SK-N-SH (cell line): ENCODE measurements around the gene TEX13C. TPM values are rescaled to one million over a fixed set of nuclear protein-coding genes. Genes with fewer than 3 reads are reported as not detected.

ENCODE experiments used
- CTCF ChIA-PET: fragments of 300-600, 350-600 bp; formaldehyde crosslinking; extraction: SDS; loops from one replicate; lab custom pipeline; 2021; lab: Yijun Ruan, JAX
- POLR2A ChIA-PET: fragments of 350-600 bp; sonication (Branson Sonifier 250); formaldehyde crosslinking; extraction: SDS; loops from one replicate; lab custom pipeline; 2020; ENCODE audit warnings: antibody characterized with exemption, inconsistent platforms; lab: Yijun Ruan, JAX
- DNase-seq: peaks from one replicate; pipeline ENCODE4 v3.0.0; 2012
- H2AFZ ChIP-seq: fragments of 200-600 bp; sonication (generic); 2 replicates; pipeline ENCODE4 v1.8.1; 2016; ENCODE audit warnings: antibody characterized with exemption, mild to moderate bottlenecking, low read depth
- H3F3A ChIP-seq: fragments of 200-600 bp; sonication (generic); replicated peaks from 2 replicates; pipeline ENCODE3; 2016; ENCODE audit warnings: antibody characterized with exemption, mild to moderate bottlenecking; ENCODE audit not compliant: insufficient read depth
- H3K27ac ChIP-seq, 2 experiments: fragments of 200-500 bp in 1 of 2; fragments of 200-600 bp in 1 of 2; sonication (Bioruptor generic) in 1 of 2; sonication (generic), shearing (Covaris generic) in 1 of 2; 2 replicates each; pipeline versions ENCODE4 v1.5.1 to v1.6.1; 2014 to 2016; ENCODE audit warnings: low read depth in 2 of 2, inconsistent platforms in 1 of 2, low read length in 1 of 2, mild to moderate bottlenecking in 1 of 2, mixed read lengths in 1 of 2
- H3K27me3 ChIP-seq: fragments of 200-600 bp; sonication (generic), shearing (Covaris generic); 2 replicates; pipeline ENCODE4 v1.6.1; 2016; ENCODE audit warnings: mixed run types; ENCODE audit not compliant: insufficient read depth
- H3K36me3 ChIP-seq, 2 experiments: fragments of 200-500 bp in 1 of 2; fragments of 200-600 bp in 1 of 2; sonication (Bioruptor generic) in 1 of 2; sonication (generic) in 1 of 2; replicated peaks in 1 of 2; 2 replicates each; pipeline versions ENCODE3 to v1.5.1; 2014 to 2016; ENCODE audit warnings: low read length in 1 of 2, mild to moderate bottlenecking in 1 of 2; ENCODE audit not compliant: insufficient read depth in 2 of 2, control insufficient read depth in 1 of 2
- H3K4me1 ChIP-seq, 2 experiments: fragments of 200-500 bp in 1 of 2; fragments of 200-600 bp in 1 of 2; sonication (Bioruptor generic) in 1 of 2; sonication (generic), shearing (Covaris generic) in 1 of 2; 2 replicates each; pipeline versions ENCODE4 v1.5.1 to v1.6.1; 2014 to 2016; ENCODE audit warnings: low read depth in 1 of 2, low read length in 1 of 2, mixed run types in 1 of 2; ENCODE audit not compliant: insufficient read depth in 2 of 2, control insufficient read depth in 1 of 2
- H3K4me2 ChIP-seq: fragments of 200-600 bp; sonication (generic), shearing (Covaris generic); 2 replicates; pipeline ENCODE4 v1.6.1; 2017; ENCODE audit warnings: mixed run types
- H3K4me3 ChIP-seq, 2 experiments: fragments of 200-500 bp in 1 of 2; fragments of 200-600 bp in 1 of 2; sonication (Bioruptor generic) in 1 of 2; sonication (generic), shearing (Covaris generic) in 1 of 2; 2 replicates each; pipeline versions ENCODE4 v1.5.1 to v1.8.1; 2014 to 2016; ENCODE audit warnings: low read depth in 2 of 2, inconsistent platforms in 1 of 2, low read length in 1 of 2, mild to moderate bottlenecking in 1 of 2, mixed read lengths in 1 of 2, moderate library complexity in 1 of 2
- H3K79me2 ChIP-seq: fragments of 200-600 bp; sonication (generic); 2 replicates; pipeline ENCODE4 v1.8.1; 2017; ENCODE audit warnings: mild to moderate bottlenecking; ENCODE audit not compliant: insufficient read depth
- H3K9ac ChIP-seq: fragments of 200-600 bp; sonication (generic); 2 replicates; pipeline ENCODE4 v1.6.1; 2017; ENCODE audit warnings: mixed run types
- H3K9me2 ChIP-seq: fragments of 200-600 bp; sonication (generic); 2 replicates; pipeline ENCODE4 v1.6.1; 2017; ENCODE audit warnings: mixed run types
- H3K9me3 ChIP-seq: fragments of 200-600 bp; sonication (generic); 2 replicates; pipeline ENCODE4 v1.6.1; 2017; ENCODE audit warnings: mixed run types, mild to moderate bottlenecking, moderate library complexity
- H4K20me1 ChIP-seq: fragments of 200-600 bp; sonication (generic); 2 replicates; pipeline ENCODE4 v1.6.1; 2017; ENCODE audit warnings: mild to moderate bottlenecking, mixed run types; ENCODE audit not compliant: insufficient read depth
- ELF1 ChIP-seq: IDR thresholded peaks from 2 replicates; pipeline ENCODE4 v1.4.0; 2012
- EP300 ChIP-seq, 2 experiments: IDR thresholded peaks; 2 replicates each; pipeline versions ENCODE4 v1.4.0 to v1.6.1; 2012; ENCODE audit warnings: borderline replicate concordance in 1 of 2, low read depth in 1 of 2, low read length in 1 of 2
- FOXJ3 ChIP-seq: sonication (generic); formaldehyde crosslinking; IDR thresholded peaks from 2 replicates; pipeline ENCODE4 v1.5.1; 2020; ENCODE audit warnings: mild to moderate bottlenecking, missing genetic modification reagents
- FOXM1 ChIP-seq: IDR thresholded peaks from 2 replicates; pipeline ENCODE4 v1.4.0; 2012; ENCODE audit warnings: low read depth, mild to moderate bottlenecking
- MAX ChIP-seq: IDR thresholded peaks from 2 replicates; pipeline ENCODE4 v1.4.0; 2012; ENCODE audit warnings: low read depth
- MXI1 ChIP-seq: IDR thresholded peaks from 2 replicates; pipeline ENCODE4 v1.6.1; 2012; ENCODE audit warnings: mild to moderate bottlenecking, low read depth, low read length, improper control_type of control experiment
- NFIC ChIP-seq: IDR thresholded peaks from 2 replicates; pipeline ENCODE4 v1.4.0; 2012; ENCODE audit warnings: borderline replicate concordance
- NRF1 ChIP-seq: IDR thresholded peaks from 2 replicates; pipeline ENCODE4 v1.6.1; 2012; ENCODE audit warnings: low read depth, mild to moderate bottlenecking, low read length
- RAD21 ChIP-seq: IDR thresholded peaks from 2 replicates; pipeline ENCODE4 v1.6.1; 2012; ENCODE audit warnings: mild to moderate bottlenecking, low read length
- REST ChIP-seq: IDR thresholded peaks from 2 replicates; pipeline ENCODE4 v1.6.1; 2012; ENCODE audit warnings: mild to moderate bottlenecking, low read depth, low read length, moderate library complexity
- RXRA ChIP-seq: IDR thresholded peaks from 2 replicates; pipeline ENCODE4 v1.4.0; 2012; ENCODE audit warnings: low read depth, mild to moderate bottlenecking, borderline replicate concordance
- SIN3A ChIP-seq: IDR thresholded peaks from 2 replicates; pipeline ENCODE4 v1.6.1; 2012; ENCODE audit warnings: low read depth, mild to moderate bottlenecking, low read length, moderate library complexity, borderline replicate concordance
- SMC3 ChIP-seq: IDR thresholded peaks from 2 replicates; pipeline ENCODE4 v1.6.1; 2012; ENCODE audit warnings: low read depth, low read length, improper control_type of control experiment
- TCF12 ChIP-seq: IDR thresholded peaks from 2 replicates; pipeline ENCODE4 v1.4.0; 2012
- TEAD4 ChIP-seq: IDR thresholded peaks from 2 replicates; pipeline ENCODE4 v1.4.0; 2012; ENCODE audit warnings: mild to moderate bottlenecking, borderline replicate concordance; ENCODE audit not compliant: insufficient read depth
- USF1 ChIP-seq: IDR thresholded peaks from 2 replicates; pipeline ENCODE4 v1.4.0; 2012; ENCODE audit warnings: low read depth, borderline replicate concordance
- USF2 ChIP-seq: fragments of 150-350 bp; IDR thresholded peaks from 2 replicates; pipeline ENCODE4 v1.6.1; 2017; ENCODE audit warnings: antibody characterized with exemption, low read length, low read depth, borderline replicate concordance
- YY1 ChIP-seq: IDR thresholded peaks from 2 replicates; pipeline ENCODE4 v1.4.0; 2012; ENCODE audit warnings: low read depth, mild to moderate bottlenecking
- ZBTB33 ChIP-seq: IDR thresholded peaks from 2 replicates; pipeline ENCODE4 v1.4.0; 2012; ENCODE audit warnings: low read depth, borderline replicate concordance
- WGBS: methylation state at CpG from one replicate; pipeline ENCODE4 v1.1.6; 2017; ENCODE audit warnings: low lambda C conversion rate; 5-methylcytosine and 5-hydroxymethylcytosine counted together
- polyA plus RNA-seq, 3 experiments: library from polyadenylated mRNA; depleted of rRNA; stranded (reverse); fragments of >200 nt; gene quantifications; 2 replicates each; pipeline ENCODE4 v1.2.3, GENCODE V29; 2012

The TEX13C gene
- polyA plus RNA-seq, 1 of the 3 experiments (the other 2 are of a cell fraction) = 0.16 TPM

DNA sequence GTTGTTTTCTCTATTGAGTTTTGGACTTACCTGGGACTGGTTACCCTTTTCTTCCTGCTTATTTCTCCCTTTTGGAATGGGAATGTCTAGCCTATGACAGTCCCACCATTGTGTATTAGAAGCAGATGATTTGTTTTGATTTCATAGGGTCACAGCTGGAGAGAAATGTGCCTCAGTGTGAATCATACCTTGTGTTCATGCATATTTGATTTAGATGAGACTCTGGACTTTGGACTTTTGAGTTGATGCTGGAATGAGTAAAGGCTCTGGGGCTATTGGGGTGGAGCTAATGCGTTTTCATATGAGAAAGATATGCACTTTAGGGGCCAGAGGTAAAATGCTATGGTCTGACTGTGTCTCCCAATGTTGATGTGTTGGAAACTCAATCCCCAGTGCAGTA lies 30.5 kb upstream of the TEX13C start:
- Histone ChIP-seq H3K27ac (no peak overlapping the region), H4K20me1 (no peaks in the 10 kb centered on the region), H3K9ac (no peak overlapping the region), H3K9me3 (no peaks in the 10 kb centered on the region), H3K4me1 (no peaks in the 10 kb centered on the region), H3F3A (no peaks in the 10 kb centered on the region), H3K4me3 (no peak overlapping the region), H3K27me3 (no peaks in the 10 kb centered on the region), H3K4me2 (no peak overlapping the region), H2AFZ (no peak overlapping the region), H3K9me2 (no peaks in the 10 kb centered on the region), H3K79me2 (no peaks in the 10 kb centered on the region), H3K36me3 (no peaks in the 10 kb centered on the region)
- WGBS = 0% methylated on average over 1 of the region's 1 CpG
- TF ChIP-seq ELF1 = no peak
- TF ChIP-seq NRF1 = no peak
- no peak for TF ChIP-seq RXRA
- TF ChIP-seq YY1 = no peak
- no peak for TF ChIP-seq SIN3A
- TF ChIP-seq FOXM1 = no peak
- TF ChIP-seq USF1 = no peak
- TF ChIP-seq FOXJ3 (CRISPR knock-in tag) = no peak
- TF ChIP-seq EP300 (IDR thresholded peaks at IDR 0.05; ENCODE audit: borderline replicate concordance in 1 of 2, low read depth in 1 of 2, low read length in 1 of 2) = no peak
- TF ChIP-seq USF2 = no peak
- no peak for TF ChIP-seq MAX
- TF ChIP-seq SMC3 = no peak
- TF ChIP-seq REST = no peak
- no peak for TF ChIP-seq MXI1
- TF ChIP-seq ZBTB33 = no peak
- TF ChIP-seq TCF12 = no peak
- TF ChIP-seq NFIC = no peak
- no peak for TF ChIP-seq RAD21
- no peak for TF ChIP-seq TEAD4
- DNase-seq = no peak
- ChIA-PET POLR2A (no interaction called here), CTCF (no interaction called here)
